HepG2 (cell line): Measurements from ENCODE around the gene RBM47. TPM values are rescaled to one million over a fixed set of nuclear protein-coding genes. Genes with fewer than 3 reads are reported as not detected.

Experiments
- ERF ChIP-seq: IDR thresholded peaks from 2 replicates; pipeline ENCODE4 v1.6.1; 2018; ENCODE audit warnings: missing biosample characterization, missing genetic modification reagents
- ETV5 ChIP-seq: IDR thresholded peaks from 2 replicates; pipeline ENCODE4 v1.6.1; 2018; ENCODE audit warnings: missing biosample characterization, missing genetic modification reagents, inconsistent platforms, borderline replicate concordance
- FOXJ3 ChIP-seq: sonication (generic); formaldehyde crosslinking; IDR thresholded peaks from 2 replicates; pipeline ENCODE4 v1.4.0; 2020; ENCODE audit warnings: missing genetic modification reagents, mild to moderate bottlenecking, borderline replicate concordance
- HNRNPLL ChIP-seq: fragments of 200-400 bp; formaldehyde crosslinking; IDR thresholded peaks from 2 replicates; pipeline ENCODE4 v1.6.1; 2017; ENCODE audit warnings: mild to moderate bottlenecking, low read depth, low read length; ENCODE audit not compliant: poor library complexity, severe bottlenecking
- HNRNPUL1 ChIP-seq: fragments of 200-400 bp; formaldehyde crosslinking; IDR thresholded peaks from 2 replicates; pipeline ENCODE4 v1.6.1; 2017; ENCODE audit warnings: low read depth, mild to moderate bottlenecking, low read length, moderate library complexity
- HOXA5 ChIP-seq: sonication (generic); formaldehyde crosslinking; IDR thresholded peaks from 2 replicates; pipeline ENCODE4 v1.4.0; 2020; ENCODE audit warnings: missing genetic modification reagents
- HOXA9 ChIP-seq: sonication (generic); formaldehyde crosslinking; IDR thresholded peaks from 2 replicates; pipeline ENCODE4 v1.8.1; 2022; ENCODE audit warnings: missing genetic modification reagents, mild to moderate bottlenecking, moderate library complexity, borderline replicate concordance
- NCOA2 ChIP-seq: sonication (generic); formaldehyde crosslinking; IDR thresholded peaks from 2 replicates; pipeline ENCODE4 v1.8.0; 2022; ENCODE audit warnings: inconsistent platforms
- POLR2AphosphoS2 ChIP-seq: IDR thresholded peaks from 2 replicates; pipeline ENCODE4 v1.6.1; 2011; ENCODE audit warnings: low read depth, low read length, improper control_type of control experiment
- RARA ChIP-seq: IDR thresholded peaks from 2 replicates; pipeline ENCODE4 v1.6.1; 2016; ENCODE audit warnings: missing genetic modification reagents, missing compliant biosample characterization
- SAFB2 ChIP-seq: sonication (generic); formaldehyde crosslinking; IDR thresholded peaks from 2 replicates; pipeline ENCODE4 v1.5.1; 2020; ENCODE audit warnings: missing genetic modification reagents, low read depth, mild to moderate bottlenecking, borderline replicate concordance
- SATB2 ChIP-seq: sonication (generic); formaldehyde crosslinking; IDR thresholded peaks from 2 replicates; pipeline ENCODE4 v1.5.0; 2020; ENCODE audit warnings: missing genetic modification reagents
- SPEN ChIP-seq: sonication (generic); formaldehyde crosslinking; IDR thresholded peaks from 2 replicates; pipeline ENCODE4 v1.5.1; 2020; ENCODE audit warnings: low read depth, mild to moderate bottlenecking, missing genetic modification reagents
- SRSF1 ChIP-seq: fragments of 200-400 bp; formaldehyde crosslinking; optimal IDR thresholded peaks from 2 replicates; pipeline ENCODE3; 2017; ENCODE audit warnings: mild to moderate bottlenecking, low read depth, low read length, moderate library complexity
- ZNF615 ChIP-seq: sonication (generic); formaldehyde crosslinking; IDR thresholded peaks from 2 replicates; pipeline ENCODE4 v1.5.0; 2020; ENCODE audit warnings: mild to moderate bottlenecking, missing genetic modification reagents, borderline replicate concordance
- ZNF616 ChIP-seq: sonication (generic); formaldehyde crosslinking; IDR thresholded peaks from 2 replicates; pipeline ENCODE4 v1.5.0; 2020; ENCODE audit warnings: low read depth, mild to moderate bottlenecking, missing genetic modification reagents
- ZNF703 ChIP-seq: sonication (generic); formaldehyde crosslinking; IDR thresholded peaks from 2 replicates; pipeline ENCODE4 v1.5.1; 2020; ENCODE audit warnings: missing genetic modification reagents, mild to moderate bottlenecking, moderate library complexity, borderline replicate concordance
- polyA plus RNA-seq, 8 experiments: library from polyadenylated mRNA; depleted of rRNA in 3 of 8; stranded (reverse) in 7 of 8; unstranded in 1 of 8; fragments of >200 nt; fragmentation: Illumina TruSeq in 4 of 8; extraction: Trizol in 4 of 8; gene quantifications; 2 replicates each; pipeline versions ENCODE4 v1.2.1 to v1.2.3, GENCODE V29; 2011 to 2016; ENCODE audit warnings: low read depth in 4 of 8, missing spikeins in 1 of 8, mixed read lengths in 1 of 8; ENCODE audit not compliant: insufficient read depth in 1 of 8
- total RNA-seq, 5 experiments: library from RNA; depleted of rRNA; stranded (reverse); fragments of >200 nt; fragmentation: Illumina TruSeq; extraction: Trizol; gene quantifications; 2 replicates each; pipeline ENCODE4 v1.2.3, GENCODE V29; 2016; ENCODE audit warnings: low read depth in 1 of 5
- TF ChIP-seq, protein P1 (sequence below): IDR thresholded peaks from 2 replicates; pipeline ENCODE4 v1.4.0; 2020; ENCODE audit warnings: mild to moderate bottlenecking, missing genetic modification reagents
- TF ChIP-seq, protein P2 (sequence below): sonication (generic); formaldehyde crosslinking; IDR thresholded peaks from 2 replicates; pipeline ENCODE4 v1.8.0; 2022; ENCODE audit warnings: mild to moderate bottlenecking, missing genetic modification reagents, moderate library complexity
- TF ChIP-seq, protein P3 (sequence below): IDR thresholded peaks from 2 replicates; pipeline ENCODE4 v1.6.1; 2016; ENCODE audit warnings: low read depth
- TF ChIP-seq, protein P4 (sequence below): sonication (generic); formaldehyde crosslinking; IDR thresholded peaks from 2 replicates; pipeline ENCODE4 v1.4.0; 2020; ENCODE audit warnings: missing genetic modification reagents
- TF ChIP-seq, protein P5 (sequence below): sonication (generic); formaldehyde crosslinking; IDR thresholded peaks from 2 replicates; pipeline ENCODE4 v1.8.1; 2023; ENCODE audit warnings: mild to moderate bottlenecking, inconsistent platforms, moderate library complexity, missing genetic modification reagents, borderline replicate concordance

Gene RBM47
- total and polyA plus RNA-seq, 2 of the 13 experiments (the other 11 are each of a cell fraction or from before 2014, with no cell fraction given): 1.2 to 2.5 TPM

DNA sequence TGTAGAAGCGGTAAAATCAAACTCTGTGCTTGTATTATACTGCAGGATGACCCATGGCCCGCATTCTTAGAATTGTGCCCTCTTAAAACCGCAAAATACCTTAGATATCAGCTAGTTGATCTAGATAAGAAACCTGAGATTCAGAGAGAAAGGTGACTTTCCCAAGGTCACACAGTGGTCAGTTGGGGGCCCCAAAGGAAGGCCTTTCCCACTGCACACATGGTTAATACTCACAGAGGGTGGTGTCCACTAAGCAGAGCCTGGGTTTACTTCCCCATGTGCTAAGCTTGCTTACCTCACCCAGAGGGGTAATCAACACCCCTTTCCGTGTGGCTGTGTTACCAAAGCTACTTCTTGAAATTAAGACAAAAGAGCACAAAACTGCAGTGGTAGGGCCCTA lies 66.3 kb downstream of the RBM47 start (continued):
- TF ChIP-seq, protein P1, sequence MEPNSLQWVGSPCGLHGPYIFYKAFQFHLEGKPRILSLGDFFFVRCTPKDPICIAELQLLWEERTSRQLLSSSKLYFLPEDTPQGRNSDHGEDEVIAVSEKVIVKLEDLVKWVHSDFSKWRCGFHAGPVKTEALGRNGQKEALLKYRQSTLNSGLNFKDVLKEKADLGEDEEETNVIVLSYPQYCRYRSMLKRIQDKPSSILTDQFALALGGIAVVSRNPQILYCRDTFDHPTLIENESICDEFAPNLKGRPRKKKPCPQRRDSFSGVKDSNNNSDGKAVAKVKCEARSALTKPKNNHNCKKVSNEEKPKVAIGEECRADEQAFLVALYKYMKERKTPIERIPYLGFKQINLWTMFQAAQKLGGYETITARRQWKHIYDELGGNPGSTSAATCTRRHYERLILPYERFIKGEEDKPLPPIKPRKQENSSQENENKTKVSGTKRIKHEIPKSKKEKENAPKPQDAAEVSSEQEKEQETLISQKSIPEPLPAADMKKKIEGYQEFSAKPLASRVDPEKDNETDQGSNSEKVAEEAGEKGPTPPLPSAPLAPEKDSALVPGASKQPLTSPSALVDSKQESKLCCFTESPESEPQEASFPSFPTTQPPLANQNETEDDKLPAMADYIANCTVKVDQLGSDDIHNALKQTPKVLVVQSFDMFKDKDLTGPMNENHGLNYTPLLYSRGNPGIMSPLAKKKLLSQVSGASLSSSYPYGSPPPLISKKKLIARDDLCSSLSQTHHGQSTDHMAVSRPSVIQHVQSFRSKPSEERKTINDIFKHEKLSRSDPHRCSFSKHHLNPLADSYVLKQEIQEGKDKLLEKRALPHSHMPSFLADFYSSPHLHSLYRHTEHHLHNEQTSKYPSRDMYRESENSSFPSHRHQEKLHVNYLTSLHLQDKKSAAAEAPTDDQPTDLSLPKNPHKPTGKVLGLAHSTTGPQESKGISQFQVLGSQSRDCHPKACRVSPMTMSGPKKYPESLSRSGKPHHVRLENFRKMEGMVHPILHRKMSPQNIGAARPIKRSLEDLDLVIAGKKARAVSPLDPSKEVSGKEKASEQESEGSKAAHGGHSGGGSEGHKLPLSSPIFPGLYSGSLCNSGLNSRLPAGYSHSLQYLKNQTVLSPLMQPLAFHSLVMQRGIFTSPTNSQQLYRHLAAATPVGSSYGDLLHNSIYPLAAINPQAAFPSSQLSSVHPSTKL (CRISPR knock-in tag): 0 out of 2 replicates have a peak, but pooled peaks have one; percentile 13
- TF ChIP-seq ZNF615 (CRISPR knock-in tag) (no peak), SATB2 (CRISPR knock-in tag) (no peak), NCOA2 (no peak), SAFB2 (CRISPR knock-in tag) (no peak), HNRNPUL1 (no peak), RARA (CRISPR knock-in tag) (peak; percentile 36; the same call in 1 of the 2 replicates), ERF (CRISPR knock-in tag) (no peak), POLR2AphosphoS2 (no peak), HOXA9 (CRISPR knock-in tag) (no peak), HNRNPLL (no peak), ZNF616 (CRISPR knock-in tag) (no peak), ETV5 (CRISPR knock-in tag) (no peak), SPEN (CRISPR knock-in tag) (no peak), FOXJ3 (CRISPR knock-in tag) (no peak), HOXA5 (CRISPR knock-in tag) (no peak), SRSF1 (no peak), ZNF703 (CRISPR knock-in tag) (no peak)
- TF ChIP-seq, protein P2, sequence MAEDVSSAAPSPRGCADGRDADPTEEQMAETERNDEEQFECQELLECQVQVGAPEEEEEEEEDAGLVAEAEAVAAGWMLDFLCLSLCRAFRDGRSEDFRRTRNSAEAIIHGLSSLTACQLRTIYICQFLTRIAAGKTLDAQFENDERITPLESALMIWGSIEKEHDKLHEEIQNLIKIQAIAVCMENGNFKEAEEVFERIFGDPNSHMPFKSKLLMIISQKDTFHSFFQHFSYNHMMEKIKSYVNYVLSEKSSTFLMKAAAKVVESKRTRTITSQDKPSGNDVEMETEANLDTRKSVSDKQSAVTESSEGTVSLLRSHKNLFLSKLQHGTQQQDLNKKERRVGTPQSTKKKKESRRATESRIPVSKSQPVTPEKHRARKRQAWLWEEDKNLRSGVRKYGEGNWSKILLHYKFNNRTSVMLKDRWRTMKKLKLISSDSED (CRISPR knock-in tag): no peak
- TF ChIP-seq, protein P3, sequence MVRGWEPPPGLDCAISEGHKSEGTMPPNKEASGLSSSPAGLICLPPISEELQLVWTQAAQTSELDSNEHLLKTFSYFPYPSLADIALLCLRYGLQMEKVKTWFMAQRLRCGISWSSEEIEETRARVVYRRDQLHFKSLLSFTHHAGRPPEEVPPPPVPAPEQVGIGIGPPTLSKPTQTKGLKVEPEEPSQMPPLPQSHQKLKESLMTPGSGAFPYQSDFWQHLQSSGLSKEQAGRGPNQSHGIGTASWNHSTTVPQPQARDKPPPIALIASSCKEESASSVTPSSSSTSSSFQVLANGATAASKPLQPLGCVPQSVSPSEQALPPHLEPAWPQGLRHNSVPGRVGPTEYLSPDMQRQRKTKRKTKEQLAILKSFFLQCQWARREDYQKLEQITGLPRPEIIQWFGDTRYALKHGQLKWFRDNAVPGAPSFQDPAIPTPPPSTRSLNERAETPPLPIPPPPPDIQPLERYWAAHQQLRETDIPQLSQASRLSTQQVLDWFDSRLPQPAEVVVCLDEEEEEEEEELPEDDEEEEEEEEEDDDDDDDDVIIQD (CRISPR knock-in tag): no peak
- TF ChIP-seq, protein P4, sequence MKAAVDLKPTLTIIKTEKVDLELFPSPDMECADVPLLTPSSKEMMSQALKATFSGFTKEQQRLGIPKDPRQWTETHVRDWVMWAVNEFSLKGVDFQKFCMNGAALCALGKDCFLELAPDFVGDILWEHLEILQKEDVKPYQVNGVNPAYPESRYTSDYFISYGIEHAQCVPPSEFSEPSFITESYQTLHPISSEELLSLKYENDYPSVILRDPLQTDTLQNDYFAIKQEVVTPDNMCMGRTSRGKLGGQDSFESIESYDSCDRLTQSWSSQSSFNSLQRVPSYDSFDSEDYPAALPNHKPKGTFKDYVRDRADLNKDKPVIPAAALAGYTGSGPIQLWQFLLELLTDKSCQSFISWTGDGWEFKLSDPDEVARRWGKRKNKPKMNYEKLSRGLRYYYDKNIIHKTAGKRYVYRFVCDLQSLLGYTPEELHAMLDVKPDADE (CRISPR knock-in tag): no peak
- TF ChIP-seq, protein P5, sequence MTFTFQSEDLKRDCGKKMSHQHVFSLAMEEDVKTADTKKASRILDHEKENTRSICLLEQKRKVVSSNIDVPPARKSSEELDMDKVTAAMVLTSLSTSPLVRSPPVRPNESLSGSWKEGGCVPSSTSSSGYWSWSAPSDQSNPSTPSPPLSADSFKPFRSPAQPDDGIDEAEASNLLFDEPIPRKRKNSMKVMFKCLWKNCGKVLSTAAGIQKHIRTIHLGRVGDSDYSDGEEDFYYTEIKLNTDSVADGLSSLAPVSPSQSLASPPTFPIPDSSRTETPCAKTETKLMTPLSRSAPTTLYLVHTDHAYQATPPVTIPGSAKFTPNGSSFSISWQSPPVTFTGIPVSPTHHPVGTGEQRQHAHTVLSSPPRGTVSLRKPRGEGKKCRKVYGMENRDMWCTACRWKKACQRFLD (CRISPR knock-in tag): no peak
